GM23248 (cell line): ENCODE results near the gene TM4SF4. TPM values are rescaled to one million over a fixed set of nuclear protein-coding genes. Genes with fewer than 3 reads are reported as not detected.

ENCODE experiments used
- DNase-seq: peaks from one replicate; pipeline ENCODE4 v3.0.0-alpha.2; 2015
- H2AFZ ChIP-seq: fragments of 200-600 bp; sonication (generic); 2 replicates; pipeline ENCODE4 v1.6.1; 2016; ENCODE audit warnings: antibody characterized with exemption
- H3F3A ChIP-seq: fragments of 200-600 bp; sonication (generic); 2 replicates; pipeline ENCODE4 v1.6.1; 2016; ENCODE audit warnings: mild to moderate bottlenecking, antibody characterized with exemption, mixed run types; ENCODE audit not compliant: insufficient read depth
- H3K27ac ChIP-seq: fragments of 200-600 bp; sonication (generic); 2 replicates; pipeline ENCODE4 v1.5.1; 2016; ENCODE audit warnings: mild to moderate bottlenecking
- H3K27me3 ChIP-seq: fragments of 200-600 bp; sonication (generic); replicated peaks from 2 replicates; pipeline ENCODE4 v1.6.1; 2016; ENCODE audit warnings: mild to moderate bottlenecking; ENCODE audit not compliant: insufficient read depth
- H3K36me3 ChIP-seq: fragments of 200-600 bp; sonication (generic); 2 replicates; pipeline ENCODE4 v1.6.1; 2016; ENCODE audit warnings: low read depth, mild to moderate bottlenecking
- H3K4me1 ChIP-seq: fragments of 200-600 bp; sonication (generic); 2 replicates; pipeline ENCODE4 v1.6.1; 2016; ENCODE audit warnings: mild to moderate bottlenecking; ENCODE audit not compliant: insufficient read depth
- H3K4me2 ChIP-seq: fragments of 200-600 bp; sonication (generic); one replicate; pipeline ENCODE4 v1.6.1; 2016; ENCODE audit warnings: mild to moderate bottlenecking; ENCODE audit not compliant: unreplicated experiment
- H3K4me3 ChIP-seq: fragments of 200-600 bp; sonication (generic); 2 replicates; pipeline ENCODE4 v1.5.1; 2016; ENCODE audit warnings: mild to moderate bottlenecking
- H3K79me2 ChIP-seq: fragments of 200-600 bp; sonication (generic); 2 replicates; pipeline ENCODE4 v1.6.1; 2016; ENCODE audit warnings: mild to moderate bottlenecking; ENCODE audit not compliant: insufficient read depth
- H3K9ac ChIP-seq: fragments of 200-600 bp; sonication (generic); 2 replicates; pipeline ENCODE4 v1.6.1; 2016; ENCODE audit warnings: mild to moderate bottlenecking
- H3K9me2 ChIP-seq: fragments of 200-600 bp; sonication (generic); 2 replicates; pipeline ENCODE4 v1.6.1; 2016; ENCODE audit warnings: mixed run types, mild to moderate bottlenecking, moderate library complexity; ENCODE audit not compliant: insufficient read depth
- H3K9me3 ChIP-seq: fragments of 200-600 bp; sonication (generic); one replicate; pipeline ENCODE4 v1.6.1; 2017; ENCODE audit warnings: low read depth
- H4K20me1 ChIP-seq: fragments of 200-600 bp; sonication (generic); 2 replicates; pipeline ENCODE4 v1.6.0; 2016; ENCODE audit not compliant: insufficient read depth
- EZH2 ChIP-seq: fragments of 200-600 bp; sonication (generic); IDR thresholded peaks from 2 replicates; pipeline ENCODE4 v1.6.1; 2018; ENCODE audit warnings: antibody characterized with exemption, mild to moderate bottlenecking; ENCODE audit not compliant: insufficient read depth, poor library complexity, severe bottlenecking
- EZH2phosphoT487 ChIP-seq: fragments of 200-600 bp; sonication (generic); IDR thresholded peaks from 2 replicates; pipeline ENCODE4 v1.6.1; 2018; ENCODE audit warnings: antibody characterized with exemption, moderate library complexity, mild to moderate bottlenecking, low read depth; ENCODE audit not compliant: insufficient read depth
- WGBS, 2 experiments: methylation state at CpG; one replicate each; pipeline ENCODE4 v1.1.6; 2015 to 2017; ENCODE audit warnings: low lambda C conversion rate in 2 of 2, low coverage in 1 of 2; ENCODE audit errors: missing lambda C conversion rate in 2 of 2; 5-methylcytosine and 5-hydroxymethylcytosine counted together
- in situ Hi-C: fragments of 300-500 bp; cut with MboI; formaldehyde crosslinking; loops from 2 replicates; pipeline ENCODE4 v1.15.0; 2020
- polyA plus RNA-seq: library from polyadenylated mRNA; unstranded; fragments of >200 nt; fragmentation: Nextera tagmentation; extraction: Ambion mirVana; gene quantifications from 2 replicates; pipeline ENCODE4 v1.2.1, GENCODE V29; 2016
- total RNA-seq: library from RNA; depleted of rRNA; stranded (reverse); fragments of >200 nt; shearing (Covaris generic); gene quantifications from 2 replicates; pipeline ENCODE4 v1.2.3, GENCODE V29; 2014

TM4SF4 gene
- total and polyA plus RNA-seq, 2 experiments from 2014 or later: 0.96 to 0.97 TPM

- WGBS, 2 experiments: 79 to 95% methylated on average over 2 of the region's 2 CpGs
- in situ Hi-C loops: loop anchor here (25.0 kb wide), 1 partner anchor 369 kb away; no protein-coding TSS in a partner anchor
- no peak for TF ChIP-seq EZH2
- no peak for TF ChIP-seq EZH2phosphoT487
Observed at GRCh38 chr3:149481491-149481890, 7.0 kb downstream of the TM4SF4 start.

GRCh38 chr3:149486726-149487125 lies 12.2 kb downstream of the TM4SF4 start:
- H2AFZ ChIP-seq: no peak overlapping the region
- H3K27me3 ChIP-seq: no peaks in the 10 kb centered on the region
- H3F3A ChIP-seq: peaks cover 6% of the 10 kb centered on the region; the same call in 1 of the 2 replicates
- H3K9me3 ChIP-seq: no peaks in the 10 kb centered on the region
- no peak overlapping the region for H3K9ac ChIP-seq
- WGBS, 2 experiments: 66 to 68% methylated on average over 5 of the region's 5 CpGs
- H3K36me3 ChIP-seq: no peaks in the 10 kb centered on the region
- no peaks in the 10 kb centered on the region for H3K79me2 ChIP-seq
- in situ Hi-C loops: loop anchor here (25.0 kb wide), 1 partner anchor 374 kb away; no protein-coding TSS in a partner anchor
- no peak overlapping the region for H3K4me2 ChIP-seq
- H3K4me1 ChIP-seq: no peaks in the 10 kb centered on the region
- no peaks in the 10 kb centered on the region for H4K20me1 ChIP-seq
- no peak overlapping the region for H3K4me3 ChIP-seq
- H3K27ac ChIP-seq: no peak overlapping the region
- no peaks in the 10 kb centered on the region for H3K9me2 ChIP-seq
- TF ChIP-seq EZH2phosphoT487: no peak
- TF ChIP-seq EZH2: no peak
- no peak for DNase-seq

More at GRCh38 chr3:149481491-149481890, 7.0 kb downstream of the TM4SF4 start:
- no peak overlapping the region for H3K9ac ChIP-seq
- no peaks in the 10 kb centered on the region for H3K9me3 ChIP-seq
- peaks cover 7% of the 10 kb centered on the region for H3K4me1 ChIP-seq
- H3K27ac ChIP-seq: no peak overlapping the region
- H3K27me3 ChIP-seq: no peaks in the 10 kb centered on the region
- H3K9me2 ChIP-seq: no peaks in the 10 kb centered on the region
- H3K4me2 ChIP-seq: no peak overlapping the region
- H3K4me3 ChIP-seq: no peak overlapping the region
- H2AFZ ChIP-seq: no peak overlapping the region
- H3F3A ChIP-seq: no peaks in the 10 kb centered on the region; the same call in 1 of the 2 replicates
- H3K79me2 ChIP-seq: no peaks in the 10 kb centered on the region
- no peak for DNase-seq
- H4K20me1 ChIP-seq: no peaks in the 10 kb centered on the region
- H3K36me3 ChIP-seq: no peaks in the 10 kb centered on the region

- H2AFZ ChIP-seq: no peak overlapping the region
- in situ Hi-C loops: loop anchor here (25.0 kb wide), 1 partner anchor 375 kb away; no protein-coding TSS in a partner anchor
- peaks cover 6% of the 10 kb centered on the region; the same call in 1 of the 2 replicates for H3F3A ChIP-seq
- no peaks in the 10 kb centered on the region for H4K20me1 ChIP-seq
- H3K4me2 ChIP-seq: no peak overlapping the region
- H3K9me3 ChIP-seq: no peaks in the 10 kb centered on the region
- H3K36me3 ChIP-seq: no peaks in the 10 kb centered on the region
- WGBS, 2 experiments: 69 to 77% methylated on average over 6 of the region's 6 CpGs
- TF ChIP-seq EZH2phosphoT487 (no peak), EZH2 (no peak)
- H3K27me3 ChIP-seq: no peaks in the 10 kb centered on the region
- no peak overlapping the region for H3K9ac ChIP-seq
- H3K9me2 ChIP-seq: no peaks in the 10 kb centered on the region
- no peak overlapping the region for H3K4me3 ChIP-seq
- no peaks in the 10 kb centered on the region for H3K79me2 ChIP-seq
- H3K27ac ChIP-seq: no peak overlapping the region
- no peak for DNase-seq
- no peaks in the 10 kb centered on the region for H3K4me1 ChIP-seq
Observed at GRCh38 chr3:149487598-149488197, 13.2 kb downstream of the TM4SF4 start.

GRCh38 chr3:149489060-149489690 lies 14.7 kb downstream of the TM4SF4 start:
- H3K9me3 ChIP-seq: no peaks in the 10 kb centered on the region
- no peak overlapping the region for H3K27ac ChIP-seq
- H3K9me2 ChIP-seq: no peaks in the 10 kb centered on the region
- H2AFZ ChIP-seq: no peak overlapping the region
- H3K4me2 ChIP-seq: no peak overlapping the region
- in situ Hi-C loops: loop anchor here (25.0 kb wide), 1 partner anchor 377 kb away; no protein-coding TSS in a partner anchor
- H3K9ac ChIP-seq: no peak overlapping the region
- no peaks in the 10 kb centered on the region for H4K20me1 ChIP-seq
- peak; percentile 54 for DNase-seq
- WGBS, 2 experiments: 63 to 67% methylated on average over 6 of the region's 6 CpGs
- H3K27me3 ChIP-seq: no peaks in the 10 kb centered on the region
- no peak overlapping the region for H3K4me3 ChIP-seq
- H3K36me3 ChIP-seq: no peaks in the 10 kb centered on the region
- H3K4me1 ChIP-seq: peaks cover under 1% of the 10 kb centered on the region; the same call in 1 of the 2 replicates
- TF ChIP-seq EZH2 (no peak), EZH2phosphoT487 (no peak)
- peaks cover 6% of the 10 kb centered on the region; the same call in 1 of the 2 replicates for H3F3A ChIP-seq
- no peaks in the 10 kb centered on the region for H3K79me2 ChIP-seq
